Activated naive CD4-positive, alpha-beta T cell treated with anti-CD3 and anti-CD28 coated beads for 36 hours (primary cell): Measurements from ENCODE around the gene MYO18B. TPM values are rescaled to one million over a fixed set of nuclear protein-coding genes. Genes with fewer than 3 reads are reported as not detected.

Experiments
- CTCF ChIA-PET: fragments of 350-600 bp; sonication (Branson Sonifier 250); formaldehyde crosslinking; loops from one replicate; lab custom pipeline; 2021; ENCODE audit warnings: antibody characterized with exemption; lab: Charles Lee
- DNase-seq: peaks from one replicate; pipeline ENCODE4 v3.0.0-alpha.2; 2020
- H3K27ac Mint-ChIP-seq: one replicate; pipeline ENCODE4 v1.8.0; 2021; ENCODE audit warnings: mild to moderate bottlenecking, mixed read lengths
- H3K27me3 Mint-ChIP-seq: one replicate; pipeline ENCODE4 v1.8.0; 2021; ENCODE audit warnings: low read depth, mixed read lengths
- H3K36me3 Mint-ChIP-seq: one replicate; pipeline ENCODE4 v1.8.0; 2021; ENCODE audit warnings: low read depth, mixed read lengths
- H3K4me1 Mint-ChIP-seq: one replicate; pipeline ENCODE4 v1.8.0; 2021; ENCODE audit warnings: low read depth, mixed read lengths
- H3K4me3 Mint-ChIP-seq: one replicate; pipeline ENCODE4 v1.8.0; 2021; ENCODE audit warnings: mild to moderate bottlenecking, moderate library complexity, mixed read lengths
- H3K9me3 Mint-ChIP-seq: one replicate; pipeline ENCODE4 v1.8.0; 2021; ENCODE audit warnings: mixed read lengths
- intact Hi-C: fragments of 100-400 bp; cut with micrococcal nuclease; formaldehyde crosslinking; loops from one replicate; pipeline ENCODE4 v1.15.1; 2023
- total RNA-seq, 2 experiments: library from RNA; stranded (reverse); gene quantifications; one replicate each; pipeline ENCODE4 v1.2.3, GENCODE V29; 2021

The MYO18B gene
- total RNA-seq, 2 experiments from 2014 or later = 0.14 to 0.17 TPM

DNA sequence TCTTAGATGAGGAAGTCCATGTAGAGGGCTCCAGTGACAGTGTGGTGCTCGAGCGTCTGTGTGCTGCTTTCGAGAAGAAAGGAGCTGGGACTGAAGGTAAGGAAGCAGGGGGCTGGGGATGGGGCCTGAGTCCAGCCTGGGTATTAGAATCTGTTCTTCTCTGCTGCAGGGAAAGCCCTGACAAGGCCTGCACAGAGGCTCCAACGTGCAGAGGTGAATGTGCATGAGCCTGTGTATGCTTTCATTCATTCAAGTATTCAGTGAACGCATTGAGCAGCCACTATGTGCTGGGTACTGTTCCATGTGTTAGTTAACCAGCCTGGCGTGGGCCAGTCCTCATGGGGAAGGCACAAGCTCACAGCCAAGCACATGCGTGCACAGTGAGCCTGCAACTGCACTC lies 93.4 kb downstream of the MYO18B start:
- CTCF ChIA-PET = no interaction called here
- intact Hi-C loops = no loop called here

DNA sequence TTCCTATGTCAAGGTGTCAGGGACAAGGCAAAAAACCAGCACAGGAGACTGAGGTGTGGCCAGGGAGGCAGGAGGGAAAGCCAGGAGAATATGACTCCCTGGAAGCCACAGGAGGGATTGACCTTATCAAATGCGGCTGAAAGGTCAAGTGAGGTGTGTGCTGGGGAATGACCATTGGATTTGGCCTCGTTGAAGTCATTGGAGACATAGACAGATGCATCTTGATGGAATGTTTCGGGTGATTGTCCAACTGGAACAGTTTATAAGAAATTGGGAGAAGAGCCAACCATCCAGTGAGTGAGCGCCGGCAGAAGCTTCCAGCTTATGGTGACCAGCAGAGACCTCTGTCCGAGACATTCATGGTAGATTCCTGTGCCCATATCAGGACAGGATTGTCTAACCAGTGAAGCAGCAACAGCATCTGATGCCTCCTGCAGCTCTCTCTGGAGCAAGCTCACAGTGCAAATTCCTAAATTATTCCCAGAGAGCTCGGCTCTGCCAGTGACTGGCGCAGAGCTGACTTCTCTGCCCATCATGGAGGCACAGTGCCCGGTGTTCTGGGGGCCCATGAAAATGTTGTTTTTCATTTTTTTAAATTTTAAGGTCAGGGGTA lies 95.4 kb downstream of the MYO18B start:
- H3K27me3 Mint-ChIP-seq = peaks cover 4% of the 10 kb centered on the region
- H3K4me1 Mint-ChIP-seq = no peaks in the 10 kb centered on the region
- no peak for DNase-seq
- intact Hi-C loops = no loop called here
- H3K4me3 Mint-ChIP-seq = no peak overlapping the region
- no peaks in the 10 kb centered on the region for H3K9me3 Mint-ChIP-seq
- H3K36me3 Mint-ChIP-seq = no peaks in the 10 kb centered on the region
- H3K27ac Mint-ChIP-seq = no peak overlapping the region
- CTCF ChIA-PET = no interaction called here

More for the DNA sequence above, 93.4 kb downstream of the MYO18B start:
- Mint-ChIP-seq H3K4me1 (no peaks in the 10 kb centered on the region), H3K9me3 (no peaks in the 10 kb centered on the region), H3K27ac (no peak overlapping the region), H3K27me3 (peaks cover 4% of the 10 kb centered on the region), H3K36me3 (no peaks in the 10 kb centered on the region), H3K4me3 (no peak overlapping the region)
- DNase-seq = no peak

DNA sequence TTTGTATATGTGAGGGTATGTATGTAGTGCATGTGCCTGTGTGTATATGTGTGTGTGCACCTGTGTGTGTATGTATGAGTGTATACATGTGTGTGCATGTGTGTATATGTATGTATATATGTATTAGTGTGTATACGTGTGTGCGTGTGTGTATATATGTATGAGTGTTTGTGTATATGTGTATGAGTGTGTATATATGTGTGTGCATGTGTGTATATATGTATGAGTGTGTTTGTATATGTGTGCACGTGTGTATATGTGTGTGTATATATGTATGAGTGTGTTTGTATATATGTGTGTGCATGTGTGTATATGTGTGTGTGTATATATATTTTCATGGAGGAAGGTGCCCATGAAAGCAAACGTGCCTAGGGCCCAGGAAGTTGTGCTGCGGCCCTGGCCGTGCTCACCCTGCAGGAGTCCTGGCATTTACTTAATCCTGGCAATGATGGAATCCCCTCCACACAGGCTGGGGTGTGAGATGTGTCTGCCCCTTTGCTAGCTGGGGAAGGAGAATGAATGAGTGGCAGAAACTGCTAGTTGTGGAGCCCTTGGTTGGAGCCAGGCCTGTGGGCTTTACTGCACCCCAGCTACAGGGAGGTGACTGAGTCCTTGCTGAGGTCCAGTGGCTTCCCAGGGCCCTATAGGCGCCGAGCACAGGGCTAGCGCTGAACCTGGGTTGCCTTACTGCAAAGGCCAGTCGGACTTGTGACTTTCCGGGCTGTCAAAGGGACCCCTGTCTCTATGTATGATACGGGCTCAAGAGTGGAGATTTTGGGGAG lies 97.2 kb downstream of the MYO18B start:
- CTCF ChIA-PET = no interaction called here
- H3K9me3 Mint-ChIP-seq = no peaks in the 10 kb centered on the region
- H3K4me1 Mint-ChIP-seq = no peaks in the 10 kb centered on the region

DNA sequence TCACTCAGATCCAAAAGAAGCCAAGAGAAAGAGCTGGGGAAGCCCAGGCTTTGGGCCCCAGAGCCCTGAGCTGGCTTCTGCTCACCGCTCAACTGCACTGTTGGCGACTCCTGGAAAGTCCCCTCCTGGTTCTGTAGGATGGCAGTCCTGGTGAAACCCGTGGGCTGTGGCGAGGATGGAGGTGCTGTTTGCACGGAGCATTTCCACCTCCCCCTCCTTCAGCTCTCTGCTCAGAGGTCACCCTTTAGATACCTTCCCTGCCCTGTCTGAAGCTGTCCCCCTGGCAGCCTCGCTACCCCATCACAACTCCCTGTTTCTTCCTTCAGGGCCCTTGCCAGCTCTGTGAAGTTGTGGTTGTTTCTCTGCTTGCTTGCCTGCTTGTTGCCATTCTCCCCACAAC lies 97.8 kb downstream of the MYO18B start:
- intact Hi-C loops = no loop called here
- CTCF ChIA-PET = no interaction called here
- Mint-ChIP-seq H3K4me1 (no peaks in the 10 kb centered on the region), H3K27me3 (peaks cover 4% of the 10 kb centered on the region), H3K9me3 (no peaks in the 10 kb centered on the region), H3K4me3 (no peak overlapping the region), H3K36me3 (no peaks in the 10 kb centered on the region), H3K27ac (no peak overlapping the region)
- DNase-seq = no peak

More for the DNA sequence above, 97.2 kb downstream of the MYO18B start:
- H3K36me3 Mint-ChIP-seq = no peaks in the 10 kb centered on the region
- intact Hi-C loops = no loop called here
- no peak overlapping the region for H3K27ac Mint-ChIP-seq
- no peak overlapping the region for H3K4me3 Mint-ChIP-seq
- H3K27me3 Mint-ChIP-seq = peaks cover 4% of the 10 kb centered on the region
- DNase-seq = no peak

DNA sequence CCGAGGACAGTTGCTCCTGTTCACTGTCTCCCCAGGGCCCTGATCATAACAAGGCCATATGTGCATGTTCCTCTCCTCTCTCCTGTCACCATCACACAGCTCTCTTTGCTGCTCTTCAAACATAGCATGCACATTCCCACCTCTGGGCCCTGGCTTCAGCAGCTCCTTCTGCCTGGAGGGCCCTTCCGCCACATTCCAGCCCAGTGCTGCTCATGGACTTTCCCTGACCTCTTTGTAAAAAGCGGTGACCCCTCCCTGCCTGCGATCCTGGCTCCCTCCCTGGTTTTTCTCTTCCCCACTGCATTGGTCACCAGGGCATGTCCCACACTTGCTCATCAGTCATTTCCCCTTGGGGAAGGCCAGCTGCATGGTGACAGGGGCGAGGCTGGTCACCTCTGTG lies 98.2 kb downstream of the MYO18B start:
- Mint-ChIP-seq H3K27ac (no peak overlapping the region), H3K27me3 (peaks cover 4% of the 10 kb centered on the region), H3K4me3 (no peak overlapping the region), H3K4me1 (no peaks in the 10 kb centered on the region), H3K9me3 (no peaks in the 10 kb centered on the region), H3K36me3 (no peaks in the 10 kb centered on the region)
- CTCF ChIA-PET = no interaction called here
- DNase-seq = no peak
- intact Hi-C loops = no loop called here

DNA sequence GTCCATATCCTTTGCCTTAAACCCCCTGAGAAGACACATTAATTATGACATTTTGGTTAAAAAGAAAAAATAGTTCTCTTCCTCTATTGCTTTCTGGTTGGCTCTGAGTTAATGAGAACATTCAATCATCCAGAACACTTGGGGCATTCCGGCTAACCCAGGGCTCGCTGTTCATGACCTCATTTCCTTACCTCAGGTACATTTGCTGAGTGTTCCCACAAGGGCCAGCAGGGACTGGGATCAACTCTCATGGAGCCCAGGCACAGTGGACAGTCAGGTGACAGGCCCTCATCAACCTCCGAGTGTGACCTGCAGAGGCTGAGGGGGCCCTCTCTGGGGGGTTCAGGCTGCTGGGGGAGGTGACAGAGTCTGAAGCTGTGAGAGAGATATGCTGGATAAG lies 98.9 kb downstream of the MYO18B start:
- Mint-ChIP-seq H3K4me1 (no peaks in the 10 kb centered on the region), H3K36me3 (no peaks in the 10 kb centered on the region), H3K27ac (no peak overlapping the region), H3K9me3 (no peaks in the 10 kb centered on the region), H3K4me3 (no peak overlapping the region), H3K27me3 (peaks cover 2% of the 10 kb centered on the region)
- CTCF ChIA-PET = no interaction called here
- no peak for DNase-seq
- intact Hi-C loops = no loop called here

DNA sequence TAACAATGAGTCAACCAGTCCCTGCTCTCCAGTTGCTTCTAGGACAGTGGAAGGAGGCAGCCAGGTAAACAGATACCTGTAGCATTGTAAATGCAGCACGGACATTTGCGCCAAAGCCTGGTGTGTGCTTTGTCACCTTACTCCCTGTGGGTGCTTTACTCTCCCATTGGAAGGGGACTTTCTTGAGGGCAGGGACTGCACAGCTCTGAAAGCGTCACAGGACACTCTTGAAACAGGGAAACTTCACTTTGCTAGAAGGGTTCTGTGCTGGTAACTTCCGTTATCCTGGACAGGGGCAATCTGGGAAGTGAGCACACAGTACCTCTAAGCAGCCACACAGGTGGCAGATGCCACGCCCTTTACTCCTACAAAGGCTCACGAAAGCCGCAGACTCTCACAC lies 99.8 kb downstream of the MYO18B start:
- Mint-ChIP-seq H3K36me3 (no peaks in the 10 kb centered on the region), H3K27ac (no peak overlapping the region), H3K9me3 (no peaks in the 10 kb centered on the region), H3K4me3 (no peak overlapping the region), H3K27me3 (no peaks in the 10 kb centered on the region), H3K4me1 (no peaks in the 10 kb centered on the region)
- CTCF ChIA-PET = no interaction called here
- DNase-seq = no peak
- intact Hi-C loops = no loop called here

DNA sequence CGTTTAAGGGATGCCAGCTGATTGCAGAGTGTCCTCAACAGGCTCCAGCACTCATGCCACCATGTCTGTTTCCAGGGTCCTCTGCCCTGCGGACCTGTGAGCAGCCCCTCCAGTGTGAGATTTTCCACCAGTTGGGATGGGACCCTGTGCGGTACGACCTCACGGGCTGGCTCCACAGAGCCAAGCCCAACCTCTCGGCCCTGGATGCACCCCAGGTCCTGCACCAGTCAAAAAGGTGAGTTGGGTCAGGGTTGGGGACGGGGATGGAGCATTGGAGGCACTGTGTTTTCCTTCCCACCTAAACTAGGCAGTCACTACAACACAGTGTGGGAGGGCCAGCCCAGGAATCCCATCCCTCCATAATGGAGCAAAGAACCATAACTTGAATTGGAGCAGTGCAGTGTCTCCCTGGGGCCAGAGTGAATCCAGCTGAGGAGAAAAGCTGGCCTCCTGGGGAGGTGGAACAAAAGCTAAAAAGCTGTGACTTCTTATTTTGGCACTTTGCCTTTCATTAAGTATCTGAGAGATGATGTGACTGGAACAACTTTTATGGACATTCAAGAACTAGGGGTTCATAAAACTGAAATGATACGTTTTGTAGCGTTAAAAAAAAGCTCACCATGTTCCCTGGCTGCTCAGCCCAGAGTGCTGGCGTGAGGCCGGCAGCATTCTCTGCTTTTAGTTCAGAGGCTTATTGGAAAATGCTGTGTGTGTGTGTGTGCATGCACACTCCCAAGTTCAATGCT lies 101.8 kb downstream of the MYO18B start:
- CTCF ChIA-PET = no interaction called here
- intact Hi-C loops = no loop called here
- DNase-seq = no peak
- Mint-ChIP-seq H3K4me1 (no peaks in the 10 kb centered on the region), H3K9me3 (no peaks in the 10 kb centered on the region), H3K27ac (no peak overlapping the region), H3K4me3 (no peak overlapping the region), H3K27me3 (no peaks in the 10 kb centered on the region), H3K36me3 (no peaks in the 10 kb centered on the region)

DNA sequence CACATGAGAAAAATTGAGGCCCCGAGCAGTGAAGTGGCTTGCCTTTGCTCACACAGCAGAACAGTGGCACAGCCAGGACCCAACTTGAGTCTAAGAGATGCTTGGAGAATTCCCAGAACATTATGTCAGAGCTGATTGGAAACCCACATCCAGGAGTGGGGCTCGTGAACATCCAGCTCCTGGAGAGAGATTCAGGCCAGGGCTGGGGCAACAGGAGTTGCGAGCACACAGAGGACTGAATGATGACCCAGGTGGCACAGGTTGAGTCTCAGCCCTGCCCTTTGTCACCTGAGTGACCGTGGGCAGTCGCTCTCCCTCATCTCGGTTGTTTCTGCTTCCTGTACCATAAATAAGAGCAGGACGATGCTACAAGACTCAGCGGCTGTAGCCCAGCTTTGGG lies 102.6 kb downstream of the MYO18B start:
- DNase-seq = no peak
- intact Hi-C loops = no loop called here
- H3K27ac Mint-ChIP-seq = no peak overlapping the region
- H3K36me3 Mint-ChIP-seq = no peaks in the 10 kb centered on the region
- H3K9me3 Mint-ChIP-seq = no peaks in the 10 kb centered on the region
- CTCF ChIA-PET = no interaction called here
- H3K4me3 Mint-ChIP-seq = no peak overlapping the region
- no peaks in the 10 kb centered on the region for H3K4me1 Mint-ChIP-seq
- peaks cover 2% of the 10 kb centered on the region for H3K27me3 Mint-ChIP-seq

DNA sequence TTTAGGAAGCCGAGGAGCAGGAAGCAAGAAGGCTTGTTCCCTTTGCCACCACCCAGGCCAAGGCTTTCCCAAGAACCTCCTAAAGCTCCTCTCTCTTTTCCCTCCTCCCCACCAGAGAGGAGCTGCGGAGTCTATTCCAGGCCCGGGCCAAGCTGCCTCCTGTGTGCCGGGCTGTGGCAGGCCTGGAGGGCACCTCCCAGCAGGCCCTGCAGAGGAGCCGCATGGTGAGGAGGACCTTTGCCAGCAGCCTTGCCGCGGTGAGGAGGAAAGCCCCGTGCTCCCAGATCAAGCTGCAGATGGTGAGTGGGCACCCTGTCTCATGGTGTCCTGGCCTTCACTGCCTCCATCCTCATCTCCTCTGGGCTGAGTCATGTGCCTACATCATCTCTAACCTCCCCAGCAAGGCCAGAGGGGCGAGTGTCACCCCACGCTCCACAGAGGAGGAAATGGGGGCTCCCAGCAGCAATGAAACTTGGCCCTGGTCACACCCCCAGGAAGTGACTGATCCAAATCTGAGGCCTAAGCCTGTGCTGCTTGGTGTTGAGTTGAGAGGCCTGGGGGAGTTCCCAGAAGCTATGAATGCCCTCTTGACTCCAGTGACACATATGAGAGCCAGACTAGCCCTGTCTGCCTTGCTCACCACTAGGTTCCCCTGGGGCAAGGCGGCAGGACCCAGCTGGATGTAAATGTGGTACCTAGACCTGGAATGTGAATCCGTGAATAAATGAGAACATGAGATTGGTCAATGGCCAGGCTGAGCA lies 104.2 kb downstream of the MYO18B start:
- CTCF ChIA-PET = no interaction called here
- Mint-ChIP-seq H3K27ac (no peak overlapping the region), H3K4me1 (no peaks in the 10 kb centered on the region), H3K4me3 (no peak overlapping the region), H3K27me3 (peaks cover 7% of the 10 kb centered on the region), H3K9me3 (no peaks in the 10 kb centered on the region), H3K36me3 (no peaks in the 10 kb centered on the region)
- intact Hi-C loops = no loop called here
- peak; percentile 32 for DNase-seq

DNA sequence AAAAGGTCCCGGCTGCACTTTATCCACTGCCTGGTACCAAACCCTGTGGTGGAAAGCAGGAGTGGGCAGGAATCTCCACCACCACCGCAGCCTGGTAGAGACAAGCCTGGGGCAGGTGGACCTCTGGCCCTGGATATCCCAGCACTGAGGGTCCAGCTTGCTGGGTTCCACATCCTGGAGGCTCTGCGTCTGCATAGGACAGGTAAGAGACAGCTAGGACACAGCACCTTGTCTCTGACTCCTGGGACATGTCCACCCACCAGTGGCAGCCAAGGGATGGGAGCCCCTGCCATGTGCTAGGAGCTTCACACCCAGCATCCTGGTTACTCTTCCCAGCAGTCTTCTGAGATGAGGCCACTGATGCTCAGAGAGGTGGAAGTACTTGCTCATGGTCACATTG lies 105.5 kb downstream of the MYO18B start:
- DNase-seq = no peak
- H3K27ac Mint-ChIP-seq = no peak overlapping the region
- CTCF ChIA-PET = no interaction called here
- peaks cover 15% of the 10 kb centered on the region for H3K27me3 Mint-ChIP-seq
- intact Hi-C loops = no loop called here
- H3K36me3 Mint-ChIP-seq = no peaks in the 10 kb centered on the region
- H3K4me3 Mint-ChIP-seq = no peak overlapping the region
- H3K9me3 Mint-ChIP-seq = no peaks in the 10 kb centered on the region
- no peaks in the 10 kb centered on the region for H3K4me1 Mint-ChIP-seq

DNA sequence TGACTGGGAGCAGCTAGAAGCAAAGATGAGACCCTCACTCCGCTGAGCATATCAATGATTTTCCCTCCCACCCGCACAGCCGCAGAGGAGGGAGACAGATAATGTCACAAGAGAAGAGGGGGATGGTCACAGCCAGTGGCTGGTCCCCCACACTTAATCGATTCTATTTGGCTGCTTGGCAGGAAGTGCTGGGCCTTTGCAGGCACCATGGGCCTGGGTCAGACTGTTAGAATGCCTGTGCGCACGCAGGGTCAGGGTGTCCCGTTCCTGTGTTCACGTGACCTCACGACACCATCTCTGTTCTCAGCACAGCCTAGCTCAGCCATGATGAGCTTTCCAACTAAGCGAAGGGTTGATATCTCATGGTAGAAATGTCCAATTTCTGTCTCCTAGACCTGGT lies 107.0 kb downstream of the MYO18B start:
- Mint-ChIP-seq H3K36me3 (no peaks in the 10 kb centered on the region), H3K27me3 (peaks cover 16% of the 10 kb centered on the region), H3K9me3 (no peaks in the 10 kb centered on the region), H3K27ac (no peak overlapping the region), H3K4me3 (no peak overlapping the region), H3K4me1 (no peaks in the 10 kb centered on the region)
- no peak for DNase-seq
- CTCF ChIA-PET = no interaction called here
- intact Hi-C loops = no loop called here
